Measurements from ENCODE around the gene ZNF419. TPM values are rescaled to one million over a fixed set of nuclear protein-coding genes. Genes with fewer than 3 reads are reported as not detected.

ZNF419 gene
- total and polyA plus RNA-seq, 9 of the 15 experiments (the other 6 are each of a cell fraction or from before 2014, with no cell fraction given) = 0.07 to 5.4 (median 1.5) TPM

- TF ChIP-seq MGA (IDR thresholded peaks at IDR 0.05) (peak; percentile 23; the same call in 1 of the 2 replicates), ZNF586 (CRISPR knock-in tag; conservative IDR thresholded peaks at IDR 0.05) (no peak), GATA2 (CRISPR knock-in tag; IDR thresholded peaks at IDR 0.05) (no peak), KDM2B (CRISPR knock-in tag; IDR thresholded peaks at IDR 0.05) (no peak), MED1 (CRISPR knock-in tag; IDR thresholded peaks at IDR 0.05; ENCODE audit: borderline replicate concordance) (no peak), FOXJ3 (CRISPR knock-in tag; IDR thresholded peaks at IDR 0.05) (no peak), FOXK2 (conservative IDR thresholded peaks at IDR 0.05 in 1 of 2, IDR thresholded peaks at IDR 0.05 in 1 of 2; ENCODE audit: low read depth in 2 of 2) (no peak), CBFB (CRISPR knock-in tag; IDR thresholded peaks at IDR 0.05) (no peak), PTBP1 (IDR thresholded peaks at IDR 0.05; ENCODE audit: low read depth, low read length) (no peak), HBP1 (CRISPR knock-in tag; IDR thresholded peaks at IDR 0.05) (no peak), JUND (IDR thresholded peaks at IDR 0.05; ENCODE audit: borderline replicate concordance, low read depth, low read length) (no peak), JUND (tag; IDR thresholded peaks at IDR 0.05; ENCODE audit: borderline replicate concordance, low read depth, low read length) (no peak; the same call in 2 of the 3 replicates), CHD4 (IDR thresholded peaks at IDR 0.05; ENCODE audit: insufficient read depth, insufficient replicate concordance, low read depth, low read length, poor library complexity, severe bottlenecking) (no peak), ARID1B (IDR thresholded peaks at IDR 0.05) (no peak), TSC22D4 (tag; IDR thresholded peaks at IDR 0.05) (no peak)
Observed at GRCh38 chr19:57477191-57478008, 10.2 kb upstream of the ZNF419 start, which contains the start of gene ZNF772 (continued).

Data from K562 (cell line).